ENCODE measurements around the gene SEC11A. TPM values are rescaled to one million over a fixed set of nuclear protein-coding genes. Genes with fewer than 3 reads are reported as not detected.

The SEC11A gene
- total RNA-seq, 1 donor from 2014 or later, result 168 TPM

GRCh38 chr15:84633311-84634227, 82.4 kb downstream of the SEC11A start:
- Histone ChIP-seq H3K4me1 (peaks cover 36% of the 10 kb centered on the region), H3K27me3 (no peaks in the 10 kb centered on the region), H3K36me3 (peaks cover 21% of the 10 kb centered on the region), H3K4me3 (peak overlapping the region; percentile 78), H3K27ac (peak overlapping the region; percentile 95), H3K9me3 (no peaks in the 10 kb centered on the region)
- intact Hi-C loops (cut with DNase I), result no loop called here
- DNase-seq (peak; percentile 89), ATAC-seq (peak; percentile 83)
- TF ChIP-seq CTCF (IDR thresholded peaks at IDR 0.05), result no peak

GRCh38 chr15:84631706-84632272, 84.2 kb downstream of the SEC11A start:
- no peak for ATAC-seq
- Histone ChIP-seq H3K4me1 (peaks cover 36% of the 10 kb centered on the region), H3K4me3 (peak overlapping the region; percentile 78), H3K27me3 (no peaks in the 10 kb centered on the region), H3K36me3 (peaks cover 5% of the 10 kb centered on the region), H3K9me3 (no peaks in the 10 kb centered on the region), H3K27ac (peak overlapping the region; percentile 88)
- intact Hi-C loops (cut with DNase I), result no loop called here
- TF ChIP-seq CTCF (IDR thresholded peaks at IDR 0.05), result no peak
- DNase-seq, result no peak

- intact Hi-C loops (cut with DNase I), result no loop called here
- H3K27ac ChIP-seq, result no peak overlapping the region
- H3K4me1 ChIP-seq, result peaks cover 16% of the 10 kb centered on the region
- H3K36me3 ChIP-seq, result no peaks in the 10 kb centered on the region
- no peaks in the 10 kb centered on the region for H3K9me3 ChIP-seq
- no peak for ATAC-seq
- H3K4me3 ChIP-seq, result no peak overlapping the region
- H3K27me3 ChIP-seq, result no peaks in the 10 kb centered on the region
- TF ChIP-seq CTCF (IDR thresholded peaks at IDR 0.05), result no peak
- no peak for DNase-seq
These were observed 86.9 kb downstream of the SEC11A start for GRCh38 chr15:84629033-84629432.

- TF ChIP-seq CTCF (IDR thresholded peaks at IDR 0.05), result no peak
- no peaks in the 10 kb centered on the region for H3K4me1 ChIP-seq
- H3K27ac ChIP-seq, result no peak overlapping the region
- H3K9me3 ChIP-seq, result peaks cover 17% of the 10 kb centered on the region
- no peak for ATAC-seq
- H3K4me3 ChIP-seq, result no peak overlapping the region
- intact Hi-C loops (cut with DNase I), result no loop called here
- DNase-seq, result no peak
- no peaks in the 10 kb centered on the region for H3K27me3 ChIP-seq
- no peaks in the 10 kb centered on the region for H3K36me3 ChIP-seq
These were observed 90.8 kb downstream of the SEC11A start for GRCh38 chr15:84625123-84625522.

- no peak for DNase-seq
- H3K36me3 ChIP-seq, result no peaks in the 10 kb centered on the region
- no peak overlapping the region for H3K4me3 ChIP-seq
- intact Hi-C loops (cut with DNase I), result no loop called here
- TF ChIP-seq CTCF (IDR thresholded peaks at IDR 0.05), result no peak
- H3K4me1 ChIP-seq, result no peaks in the 10 kb centered on the region
- H3K27me3 ChIP-seq, result no peaks in the 10 kb centered on the region
- H3K9me3 ChIP-seq, result peaks cover 17% of the 10 kb centered on the region
- ATAC-seq, result no peak
- H3K27ac ChIP-seq, result no peak overlapping the region
These were observed 91.6 kb downstream of the SEC11A start for GRCh38 chr15:84624359-84624758.
